ENCODE data around the gene SGTB.
"Not testable (repeated sequence)": the region's sequence is repeated elsewhere in the genome, so short reads cannot be mapped to it uniquely, and the experiment has no call there.

Gene SGTB

GRCh38 chr5:65734921-65735320, 13.0 kb upstream of the SGTB start:
- DNase-seq (ENCODE audit: low read depth in 3 of 3): no peak

DNA sequence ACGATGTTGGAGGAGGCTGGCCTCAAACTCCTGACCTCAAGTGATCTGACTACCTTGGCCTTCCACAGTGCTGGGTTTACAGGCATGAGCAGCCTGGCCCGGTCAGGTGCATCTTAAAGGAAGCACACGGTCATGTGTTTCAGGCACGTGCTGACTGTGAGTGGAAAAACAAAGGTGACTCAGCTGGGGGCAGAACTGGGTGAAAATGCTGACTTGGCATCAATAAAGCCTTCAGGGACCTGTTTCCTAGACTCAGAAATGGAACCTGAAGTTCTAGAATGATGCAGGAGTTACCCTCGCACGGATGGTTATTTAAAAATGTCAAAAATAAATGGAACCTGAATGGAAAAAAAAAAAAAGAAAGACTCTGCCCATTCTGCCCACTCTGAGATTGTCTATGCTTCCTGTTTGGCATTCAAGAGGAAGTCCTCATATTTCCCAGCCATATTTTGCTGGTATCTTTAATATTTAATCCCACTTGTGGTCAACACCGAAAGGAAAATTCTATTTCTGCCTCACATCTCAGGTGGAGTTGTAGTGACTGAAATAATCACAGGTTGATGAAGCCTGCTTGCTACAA, 12.4 kb upstream of the SGTB start:
- not testable (repeated sequence) for DNase-seq (ENCODE audit: low read depth in 3 of 3)

- DNase-seq (ENCODE audit: low read depth in 3 of 3): not testable (repeated sequence)
Measured at GRCh38 chr5:65732046-65732445, 10.1 kb upstream of the SGTB start.

GRCh38 chr5:65730910-65731309, 9.0 kb upstream of the SGTB start:
- DNase-seq (ENCODE audit: low read depth in 3 of 3): no peak

- DNase-seq (ENCODE audit: low read depth in 3 of 3): no peak
Measured at GRCh38 chr5:65728218-65728617, 6.3 kb upstream of the SGTB start.

- no peak for DNase-seq (ENCODE audit: low read depth in 3 of 3)
Measured at GRCh38 chr5:65727491-65728156, 5.7 kb upstream of the SGTB start.

DNA sequence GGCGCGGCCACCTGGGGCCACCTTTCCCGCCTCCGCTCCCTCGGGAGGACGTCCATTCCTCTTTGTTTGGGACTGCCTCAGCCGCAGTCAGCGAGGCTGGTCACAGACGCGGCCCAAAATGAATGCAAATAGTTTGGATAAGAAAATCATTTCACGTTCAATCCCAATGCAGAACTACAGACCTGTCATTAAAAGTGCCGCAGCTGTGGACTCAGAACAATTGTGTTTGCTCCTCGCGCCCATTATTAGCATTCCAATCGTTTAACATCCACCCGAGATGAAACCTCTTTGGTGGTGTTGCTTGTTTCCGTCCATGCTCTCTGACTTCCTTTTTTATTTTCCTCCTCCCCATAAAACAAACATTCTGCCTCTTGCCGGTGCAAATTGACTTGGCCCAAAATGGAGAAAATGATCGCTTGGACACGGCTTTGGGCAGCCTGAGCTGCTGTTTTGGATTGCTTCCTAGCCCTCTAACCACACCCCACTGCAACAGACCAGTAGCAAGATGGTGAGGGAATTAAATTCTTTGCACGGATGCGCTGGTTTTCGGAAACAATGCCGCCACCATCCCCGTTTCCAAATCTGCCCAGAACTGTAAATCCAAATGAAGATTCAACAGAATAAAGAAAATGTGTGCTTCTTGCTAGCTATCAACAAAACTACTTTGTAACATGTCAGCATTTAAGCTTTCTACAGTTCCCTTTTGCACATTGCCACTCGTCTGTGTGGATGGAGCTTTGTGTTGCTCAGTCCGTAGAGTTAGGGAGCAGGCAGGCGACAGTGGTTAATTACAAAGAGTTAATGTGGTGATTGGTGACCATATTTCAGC, 880 bp upstream of the SGTB start:
- DNase-seq (ENCODE audit: low read depth in 3 of 3): no peak

GRCh38 chr5:65721050-65721719, 724 bp downstream of the SGTB start:
- DNase-seq (ENCODE audit: low read depth in 3 of 3): peak in 1 of 3 experiments; percentile 10

DNA sequence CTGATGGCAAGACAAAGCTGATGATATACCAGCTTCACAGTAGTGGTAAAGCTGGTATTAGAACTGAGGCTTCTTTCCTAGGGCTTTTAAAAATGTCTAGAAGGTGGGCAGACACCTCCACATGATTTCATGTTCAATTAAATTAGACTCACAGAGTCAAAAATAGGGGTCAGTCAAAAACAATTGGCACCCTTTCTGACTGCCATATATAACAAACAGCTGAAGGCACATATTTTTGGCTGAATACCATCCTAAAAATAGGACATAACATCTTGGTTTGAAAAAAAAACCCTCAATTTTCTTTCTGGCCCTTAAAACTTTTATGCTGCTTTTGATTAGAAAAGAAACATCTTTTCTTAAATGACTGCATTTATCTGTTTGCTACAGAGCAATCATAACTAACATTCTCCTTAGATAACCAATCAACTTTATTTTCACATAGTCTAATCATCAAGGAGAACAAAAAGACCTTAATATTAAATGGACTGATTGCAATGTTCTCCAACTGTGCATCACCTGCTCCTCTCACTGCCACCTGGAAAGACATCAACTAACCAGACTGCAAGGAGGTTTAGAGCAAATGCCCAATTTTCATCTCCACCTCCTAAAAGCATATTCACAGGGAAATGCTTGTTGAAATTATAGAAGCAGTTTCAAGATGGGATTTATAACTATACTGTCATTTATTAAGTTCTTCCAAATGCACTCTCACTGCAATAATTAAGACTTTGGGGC, 3.2 kb downstream of the SGTB start:
- DNase-seq (ENCODE audit: low read depth in 3 of 3): no peak

GRCh38 chr5:65708145-65708544, 13.8 kb downstream of the SGTB start:
- DNase-seq (ENCODE audit: low read depth in 3 of 3): no peak

GRCh38 chr5:65707663-65708062, 14.2 kb downstream of the SGTB start:
- DNase-seq (ENCODE audit: low read depth in 3 of 3): no peak

DNA sequence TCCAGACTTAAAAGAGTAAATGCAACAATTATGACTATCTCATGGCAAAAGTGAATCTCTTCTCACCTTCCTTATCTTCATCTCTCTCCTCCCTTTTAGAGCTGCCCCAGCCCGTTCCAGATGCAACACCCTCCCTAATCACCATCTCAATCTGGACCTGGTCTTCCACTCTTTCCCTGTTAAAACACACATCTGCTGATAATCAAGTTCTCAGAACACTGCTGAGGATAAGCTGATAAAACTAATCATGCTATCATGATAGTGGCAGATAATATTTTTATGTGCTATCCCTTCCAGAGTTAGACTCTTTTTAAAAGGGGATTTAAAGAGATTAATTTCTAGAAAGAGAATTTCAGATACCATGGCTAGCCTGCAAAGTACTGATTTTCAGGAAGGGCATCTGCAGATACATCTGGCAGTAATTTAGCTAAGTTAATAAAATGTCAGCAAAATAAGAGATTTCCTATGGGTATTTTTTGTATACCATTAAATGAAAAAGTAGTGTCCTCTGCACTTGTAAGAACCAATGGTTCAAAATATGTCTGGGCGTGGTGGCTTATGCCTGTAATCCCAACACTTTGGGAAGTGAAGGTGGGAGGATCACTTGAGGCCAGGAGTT, 17.2 kb downstream of the SGTB start:
- DNase-seq (ENCODE audit: low read depth in 3 of 3): no peak

DNA sequence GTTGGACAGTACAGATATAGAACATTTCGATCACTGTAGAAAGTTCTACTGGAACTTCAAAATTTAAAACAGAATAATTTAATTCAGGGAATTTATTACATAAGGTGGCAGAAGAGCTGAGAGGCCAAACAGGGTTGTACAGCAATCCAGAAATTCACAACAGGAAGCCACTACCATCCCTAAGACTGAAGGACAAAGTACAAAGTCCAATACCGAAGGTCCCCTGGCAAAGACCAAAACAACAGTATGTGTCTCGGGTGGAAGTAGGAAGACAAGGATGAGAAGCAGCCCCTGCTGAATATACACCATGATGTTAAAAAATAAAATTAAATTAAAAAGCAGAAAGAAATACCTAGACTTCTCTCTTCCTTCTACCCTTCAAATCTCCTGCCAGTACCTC, 19.9 kb downstream of the SGTB start:
- no peak for DNase-seq (ENCODE audit: low read depth in 3 of 3)

- DNase-seq (ENCODE audit: low read depth in 3 of 3): no peak
Measured at GRCh38 chr5:65699338-65699737, 22.6 kb downstream of the SGTB start.

DNA sequence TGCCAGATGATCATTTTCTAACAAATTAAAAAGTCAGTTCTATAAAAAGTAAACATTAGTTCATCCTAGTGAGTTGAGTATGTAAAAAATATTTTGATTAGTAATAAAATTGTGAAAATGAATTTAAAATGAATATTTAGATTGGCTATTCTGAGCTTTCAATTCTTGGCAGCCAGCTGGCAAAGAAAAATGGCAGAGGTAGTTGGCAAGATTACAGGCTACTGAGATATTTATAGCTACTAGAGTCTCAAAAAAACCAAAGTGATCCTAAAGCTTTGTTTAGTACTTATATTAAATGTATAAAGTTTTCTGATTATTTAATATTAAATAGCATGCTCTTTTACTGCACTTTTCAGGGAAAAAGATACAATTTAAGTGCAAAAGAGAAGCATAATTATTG, 25.0 kb downstream of the SGTB start:
- DNase-seq (ENCODE audit: low read depth in 3 of 3): no peak

DNA sequence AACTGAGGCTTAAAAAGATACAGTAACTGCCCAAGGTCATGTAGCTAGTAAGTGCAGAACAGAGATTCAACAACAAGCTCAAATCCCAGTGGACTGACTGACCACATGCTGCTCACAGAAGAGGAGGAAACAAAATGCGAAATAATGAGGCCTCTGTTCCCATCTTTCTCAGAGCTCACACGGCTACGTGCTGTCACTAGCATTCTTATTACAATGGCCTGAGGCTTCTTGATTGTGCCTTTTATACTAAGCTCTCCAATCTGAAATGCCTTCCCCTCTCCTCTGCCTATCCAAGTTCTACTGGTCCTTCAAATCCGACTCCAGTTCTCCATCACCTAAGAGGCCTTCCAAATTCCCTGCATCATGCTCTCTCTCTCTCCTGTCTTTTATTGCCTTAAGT, 26.0 kb downstream of the SGTB start:
- no peak for DNase-seq (ENCODE audit: low read depth in 3 of 3)

DNA sequence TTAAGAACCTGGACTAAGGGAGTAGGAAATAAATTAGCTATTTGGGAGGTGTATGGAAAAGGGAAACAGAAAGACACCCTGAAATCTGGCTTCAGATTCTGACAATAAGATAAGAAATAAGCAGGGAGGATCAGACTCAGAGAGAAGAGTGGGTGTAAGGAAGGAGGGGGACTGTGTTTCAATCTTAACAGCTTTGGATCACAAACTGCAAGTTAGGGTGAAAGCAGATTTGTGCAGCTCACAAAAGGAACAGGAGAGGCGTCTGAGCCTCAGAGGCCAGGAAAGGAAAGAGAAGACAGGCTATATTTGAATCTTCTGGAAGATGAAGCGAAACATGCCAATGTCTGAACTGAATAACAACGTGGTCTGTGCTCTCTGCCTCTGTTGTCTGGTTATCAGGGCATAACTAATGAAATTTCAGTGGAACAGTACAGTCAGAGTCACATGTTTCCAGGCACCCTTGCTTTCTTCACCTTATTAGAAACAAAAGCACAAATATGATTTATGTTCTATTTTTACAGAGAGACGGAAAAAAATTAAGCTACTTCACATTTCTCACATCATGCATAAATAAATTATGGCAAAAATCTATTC, 26.6 kb downstream of the SGTB start:
- DNase-seq (ENCODE audit: low read depth in 3 of 3): no peak

- no peak for DNase-seq (ENCODE audit: low read depth in 3 of 3)
Measured at GRCh38 chr5:65693121-65693520, 28.8 kb downstream of the SGTB start.

GRCh38 chr5:65682148-65682547, 39.8 kb downstream of the SGTB start:
- no peak for DNase-seq (ENCODE audit: low read depth in 3 of 3)

DNA sequence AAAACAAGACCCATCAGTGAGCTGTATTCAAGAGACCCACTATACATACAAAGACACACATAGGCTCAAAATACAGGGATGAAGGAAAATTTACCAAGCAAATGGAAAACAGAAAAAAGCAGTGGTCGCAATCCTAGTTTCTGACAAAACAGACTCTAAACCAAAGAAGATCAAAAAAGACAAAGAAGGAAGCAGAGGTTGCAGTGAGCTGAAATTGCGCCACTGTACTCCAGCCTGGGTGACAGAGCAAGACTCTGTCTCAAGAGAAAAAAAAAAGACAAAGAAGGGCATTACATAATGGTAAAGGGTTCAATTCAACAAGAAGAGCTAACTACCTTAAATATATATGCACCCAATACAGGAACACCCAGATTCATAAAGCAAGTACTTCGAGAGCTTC, 45.9 kb downstream of the SGTB start:
- DNase-seq (ENCODE audit: low read depth in 3 of 3): not testable (repeated sequence)

GRCh38 chr5:65674749-65675148, 47.2 kb downstream of the SGTB start:
- DNase-seq (ENCODE audit: low read depth in 3 of 3): no peak
